ENCODE data around the gene RAD51B.

Gene RAD51B

DNA sequence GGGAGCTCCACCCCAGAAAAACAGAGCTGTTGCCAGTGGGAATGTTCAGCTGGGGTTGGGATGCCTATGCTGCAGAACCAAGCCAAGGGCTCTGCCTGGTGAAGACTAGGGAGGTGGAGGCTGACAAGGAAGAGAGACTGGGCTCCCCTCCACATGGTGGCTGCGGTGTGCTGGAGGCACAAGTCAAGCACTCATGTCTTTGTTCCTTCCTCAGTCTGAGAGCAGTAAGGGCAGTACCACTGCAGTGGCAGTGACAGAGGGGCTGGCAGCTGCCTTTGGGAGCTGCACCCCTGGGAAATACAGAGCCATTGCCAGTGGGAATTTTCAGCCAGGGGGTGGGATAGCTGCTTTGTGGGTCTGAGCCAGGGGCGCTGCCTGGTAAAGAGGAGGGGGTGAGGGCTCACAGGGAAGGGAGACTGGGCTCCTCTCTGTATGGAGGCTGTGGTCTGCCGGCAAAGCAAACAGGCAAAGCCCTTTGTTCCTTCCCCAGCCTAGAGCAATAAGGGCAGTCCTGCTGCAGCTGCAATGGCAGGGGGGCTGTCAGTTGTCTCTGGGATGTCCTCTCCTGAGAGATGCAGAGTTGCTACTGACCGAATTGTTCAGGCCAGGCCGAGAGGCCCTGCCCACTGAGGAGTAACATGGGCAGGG is 255.9 kb downstream of the RAD51B start:
- H3K9me3 ChIP-seq (ENCODE audit: control insufficient read depth, low read depth, low read length): no peaks in the 10 kb centered on the region
- no peaks in the 10 kb centered on the region for H3K27me3 ChIP-seq (ENCODE audit: control insufficient read depth, insufficient read depth, low read length)
- no peaks in the 10 kb centered on the region for H3K36me3 ChIP-seq (ENCODE audit: control insufficient read depth, low read depth, low read length)
- no peak overlapping the region for H3K27ac ChIP-seq (ENCODE audit: low read length)
- no peak overlapping the region for H3K4me3 ChIP-seq (ENCODE audit: low read length)
- peaks cover 3% of the 10 kb centered on the region for H3K4me1 ChIP-seq (ENCODE audit: control insufficient read depth, low read depth, low read length)
- no peak overlapping the region for H3K9ac ChIP-seq (ENCODE audit: low read length)

DNA sequence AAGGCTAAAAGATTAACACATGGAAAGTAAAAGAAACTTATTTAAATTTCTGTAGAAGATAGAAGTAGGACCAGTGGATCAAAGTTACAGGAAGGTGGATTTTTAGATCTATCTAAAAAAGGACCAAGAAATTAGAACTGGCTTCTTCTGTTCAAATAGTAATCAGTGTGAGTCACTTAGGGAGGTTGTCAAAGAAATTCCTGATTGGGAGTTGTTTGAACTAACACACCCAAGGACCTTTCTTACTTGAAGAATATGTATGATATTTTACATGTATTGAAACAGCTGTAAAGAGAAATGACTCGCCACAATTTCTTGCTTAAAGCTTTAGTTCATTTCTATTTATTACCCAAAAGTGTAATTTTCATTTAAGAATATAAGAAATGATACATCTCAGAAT is 256.9 kb downstream of the RAD51B start:
- H3K4me3 ChIP-seq (ENCODE audit: low read length): no peak overlapping the region
- no peaks in the 10 kb centered on the region for H3K9me3 ChIP-seq (ENCODE audit: control insufficient read depth, low read depth, low read length)
- no peak overlapping the region for H3K27ac ChIP-seq (ENCODE audit: low read length)
- no peaks in the 10 kb centered on the region for H3K36me3 ChIP-seq (ENCODE audit: control insufficient read depth, low read depth, low read length)
- no peaks in the 10 kb centered on the region for H3K27me3 ChIP-seq (ENCODE audit: control insufficient read depth, insufficient read depth, low read length)
- no peak overlapping the region for H3K9ac ChIP-seq (ENCODE audit: low read length)
- peaks cover 3% of the 10 kb centered on the region for H3K4me1 ChIP-seq (ENCODE audit: control insufficient read depth, low read depth, low read length)

DNA sequence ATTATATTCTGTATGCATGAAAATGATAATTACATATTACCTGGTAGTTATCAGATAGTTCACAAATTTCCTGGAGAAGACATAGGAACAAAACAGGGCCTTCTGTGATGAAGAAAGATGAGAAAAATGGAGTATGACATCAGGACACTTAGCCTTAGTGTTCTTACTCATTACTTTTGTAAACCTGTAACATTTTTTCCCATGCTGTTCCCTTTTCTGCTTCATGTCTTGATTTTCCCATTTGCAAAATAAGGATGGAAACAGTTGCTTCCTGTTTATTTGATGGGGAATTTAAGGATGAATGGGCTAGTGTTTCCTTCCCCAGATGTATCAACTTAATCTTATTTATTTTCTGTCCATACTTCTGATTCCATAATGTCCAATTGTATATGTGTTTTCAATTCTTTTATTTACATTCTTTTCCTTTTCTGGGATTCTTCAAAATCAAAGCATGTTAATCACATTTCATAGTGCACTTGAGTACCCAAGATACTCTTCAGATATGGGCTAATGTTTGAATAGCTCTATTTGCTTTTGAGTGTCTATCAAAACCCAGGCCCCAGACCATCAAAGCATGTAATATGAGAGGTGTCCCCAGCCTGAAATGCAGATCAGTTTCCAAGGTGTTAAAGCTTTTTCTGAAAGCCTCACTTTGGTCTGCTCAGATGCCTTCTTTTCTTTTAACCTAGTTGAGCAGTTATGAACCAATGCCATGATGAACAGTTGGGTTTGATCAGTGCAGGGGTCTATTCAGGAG is 260.5 kb downstream of the RAD51B start:
- H3K4me3 ChIP-seq (ENCODE audit: low read length): no peak overlapping the region
- H3K9me3 ChIP-seq (ENCODE audit: control insufficient read depth, low read depth, low read length): no peaks in the 10 kb centered on the region
- no peaks in the 10 kb centered on the region for H3K36me3 ChIP-seq (ENCODE audit: control insufficient read depth, low read depth, low read length)
- peaks cover 2% of the 10 kb centered on the region for H3K4me1 ChIP-seq (ENCODE audit: control insufficient read depth, low read depth, low read length)
- no peaks in the 10 kb centered on the region for H3K27me3 ChIP-seq (ENCODE audit: control insufficient read depth, insufficient read depth, low read length)
- H3K9ac ChIP-seq (ENCODE audit: low read length): no peak overlapping the region
- H3K27ac ChIP-seq (ENCODE audit: low read length): no peak overlapping the region

GRCh38 chr14:68081489-68081888 is 261.9 kb downstream of the RAD51B start:
- Histone ChIP-seq H3K27ac (ENCODE audit: low read length) (no peak overlapping the region), H3K4me1 (ENCODE audit: control insufficient read depth, low read depth, low read length) (peaks cover 15% of the 10 kb centered on the region), H3K9me3 (ENCODE audit: control insufficient read depth, low read depth, low read length) (no peaks in the 10 kb centered on the region), H3K4me3 (ENCODE audit: low read length) (no peak overlapping the region), H3K27me3 (ENCODE audit: control insufficient read depth, insufficient read depth, low read length) (no peaks in the 10 kb centered on the region), H3K9ac (ENCODE audit: low read length) (no peak overlapping the region), H3K36me3 (ENCODE audit: control insufficient read depth, low read depth, low read length) (no peaks in the 10 kb centered on the region)

- no peaks in the 10 kb centered on the region for H3K36me3 ChIP-seq (ENCODE audit: control insufficient read depth, low read depth, low read length)
- no peak overlapping the region for H3K27ac ChIP-seq (ENCODE audit: low read length)
- no peak overlapping the region for H3K9ac ChIP-seq (ENCODE audit: low read length)
- H3K27me3 ChIP-seq (ENCODE audit: control insufficient read depth, insufficient read depth, low read length): no peaks in the 10 kb centered on the region
- no peak overlapping the region for H3K4me3 ChIP-seq (ENCODE audit: low read length)
- H3K4me1 ChIP-seq (ENCODE audit: control insufficient read depth, low read depth, low read length): peaks cover 15% of the 10 kb centered on the region
- H3K9me3 ChIP-seq (ENCODE audit: control insufficient read depth, low read depth, low read length): no peaks in the 10 kb centered on the region
Observed at GRCh38 chr14:68082698-68083291, 263.2 kb downstream of the RAD51B start.

- Histone ChIP-seq H3K9me3 (ENCODE audit: control insufficient read depth, low read depth, low read length) (no peaks in the 10 kb centered on the region), H3K27ac (ENCODE audit: low read length) (no peak overlapping the region), H3K9ac (ENCODE audit: low read length) (no peak overlapping the region), H3K36me3 (ENCODE audit: control insufficient read depth, low read depth, low read length) (no peaks in the 10 kb centered on the region), H3K4me3 (ENCODE audit: low read length) (no peak overlapping the region), H3K27me3 (ENCODE audit: control insufficient read depth, insufficient read depth, low read length) (no peaks in the 10 kb centered on the region), H3K4me1 (ENCODE audit: control insufficient read depth, low read depth, low read length) (peaks cover 18% of the 10 kb centered on the region)
Observed at GRCh38 chr14:68084256-68084655, 264.7 kb downstream of the RAD51B start.

DNA sequence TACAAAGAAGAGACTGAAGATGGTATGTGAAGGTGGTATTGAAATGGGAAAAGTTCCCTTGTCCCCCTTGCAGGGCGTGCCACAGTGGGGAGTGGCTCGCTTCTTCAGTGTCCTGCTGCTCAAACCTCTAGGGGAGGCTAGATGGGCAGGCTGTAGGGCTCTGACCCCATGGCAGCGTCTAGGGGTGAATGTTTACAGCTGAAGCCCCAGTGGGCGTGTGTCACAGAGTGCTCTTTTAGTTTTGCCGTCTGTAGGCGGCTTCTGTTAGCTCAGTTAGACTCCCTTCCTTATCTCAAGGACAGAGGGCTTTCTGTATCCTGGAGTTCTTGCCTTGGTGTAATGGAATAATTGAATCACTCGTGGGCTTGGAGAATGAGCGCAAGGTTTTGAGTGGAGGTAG is 266.2 kb downstream of the RAD51B start:
- Histone ChIP-seq H3K36me3 (ENCODE audit: control insufficient read depth, low read depth, low read length) (no peaks in the 10 kb centered on the region), H3K9ac (ENCODE audit: low read length) (no peak overlapping the region), H3K27me3 (ENCODE audit: control insufficient read depth, insufficient read depth, low read length) (no peaks in the 10 kb centered on the region), H3K4me1 (ENCODE audit: control insufficient read depth, low read depth, low read length) (peaks cover 18% of the 10 kb centered on the region), H3K27ac (ENCODE audit: low read length) (no peak overlapping the region), H3K9me3 (ENCODE audit: control insufficient read depth, low read depth, low read length) (no peaks in the 10 kb centered on the region), H3K4me3 (ENCODE audit: low read length) (no peak overlapping the region)

DNA sequence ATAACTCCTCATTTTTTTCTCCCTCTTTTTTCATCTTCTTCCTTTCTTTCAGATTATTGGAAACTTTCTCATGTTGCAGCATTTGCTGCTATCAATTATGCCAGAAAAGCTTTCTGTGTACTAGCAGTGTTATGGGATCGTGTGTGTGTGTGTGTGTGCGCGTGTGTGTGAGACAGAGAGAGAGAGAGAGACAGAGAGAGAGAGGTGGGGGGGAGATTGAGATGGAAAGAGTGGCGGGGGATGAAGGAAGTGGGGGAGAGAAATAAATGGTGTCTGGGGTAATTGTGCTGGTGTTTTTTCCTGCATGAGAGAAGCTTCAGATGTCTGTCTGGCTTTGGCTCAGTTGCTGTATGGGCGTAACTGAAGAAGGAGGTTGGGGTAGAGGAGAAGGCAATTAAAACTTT is 268.9 kb downstream of the RAD51B start:
- H3K4me1 ChIP-seq (ENCODE audit: control insufficient read depth, low read depth, low read length): peaks cover 18% of the 10 kb centered on the region
- H3K27me3 ChIP-seq (ENCODE audit: control insufficient read depth, insufficient read depth, low read length): no peaks in the 10 kb centered on the region
- no peaks in the 10 kb centered on the region for H3K36me3 ChIP-seq (ENCODE audit: control insufficient read depth, low read depth, low read length)
- H3K4me3 ChIP-seq (ENCODE audit: low read length): no peak overlapping the region
- no peak overlapping the region for H3K9ac ChIP-seq (ENCODE audit: low read length)
- H3K27ac ChIP-seq (ENCODE audit: low read length): no peak overlapping the region
- no peaks in the 10 kb centered on the region for H3K9me3 ChIP-seq (ENCODE audit: control insufficient read depth, low read depth, low read length)

DNA sequence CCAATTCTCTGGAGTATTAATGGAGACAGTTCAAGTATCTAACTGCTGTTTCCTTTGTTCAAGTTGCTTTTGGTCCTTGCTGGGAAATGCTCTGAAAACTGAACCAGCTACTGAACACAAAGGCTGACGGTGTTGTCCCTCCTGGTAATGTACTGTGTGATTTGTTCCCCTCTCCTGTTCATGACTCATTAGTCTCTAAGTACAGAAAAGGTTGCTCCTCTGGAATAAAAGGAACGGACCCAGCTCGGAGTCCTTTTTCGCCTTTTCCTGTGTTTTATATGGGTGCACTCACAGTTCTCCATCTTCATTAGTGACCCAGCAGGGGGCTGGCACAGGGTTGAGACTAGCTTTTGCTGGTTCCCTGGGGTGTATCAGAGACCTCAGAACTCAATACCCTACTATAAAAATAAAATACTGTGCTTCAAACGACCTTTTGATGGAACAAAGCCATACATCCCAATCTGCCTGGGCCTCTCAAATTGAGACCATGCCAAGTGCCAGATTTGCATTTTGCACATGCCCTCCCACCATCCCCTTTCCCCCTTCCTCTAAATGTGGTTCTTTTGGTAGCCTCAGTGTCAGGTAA is 269.7 kb downstream of the RAD51B start:
- Histone ChIP-seq H3K36me3 (ENCODE audit: control insufficient read depth, low read depth, low read length) (no peaks in the 10 kb centered on the region), H3K27me3 (ENCODE audit: control insufficient read depth, insufficient read depth, low read length) (no peaks in the 10 kb centered on the region), H3K9me3 (ENCODE audit: control insufficient read depth, low read depth, low read length) (no peaks in the 10 kb centered on the region), H3K9ac (ENCODE audit: low read length) (no peak overlapping the region), H3K27ac (ENCODE audit: low read length) (no peak overlapping the region), H3K4me1 (ENCODE audit: control insufficient read depth, low read depth, low read length) (peaks cover 18% of the 10 kb centered on the region), H3K4me3 (ENCODE audit: low read length) (no peak overlapping the region)

- H3K9ac ChIP-seq (ENCODE audit: low read length): no peak overlapping the region
- no peak overlapping the region for H3K4me3 ChIP-seq (ENCODE audit: low read length)
- no peaks in the 10 kb centered on the region for H3K27me3 ChIP-seq (ENCODE audit: control insufficient read depth, insufficient read depth, low read length)
- no peaks in the 10 kb centered on the region for H3K4me1 ChIP-seq (ENCODE audit: control insufficient read depth, low read depth, low read length)
- no peaks in the 10 kb centered on the region for H3K9me3 ChIP-seq (ENCODE audit: control insufficient read depth, low read depth, low read length)
- H3K27ac ChIP-seq (ENCODE audit: low read length): no peak overlapping the region
- H3K36me3 ChIP-seq (ENCODE audit: control insufficient read depth, low read depth, low read length): no peaks in the 10 kb centered on the region
Observed at GRCh38 chr14:68094158-68094557, 274.6 kb downstream of the RAD51B start.

DNA sequence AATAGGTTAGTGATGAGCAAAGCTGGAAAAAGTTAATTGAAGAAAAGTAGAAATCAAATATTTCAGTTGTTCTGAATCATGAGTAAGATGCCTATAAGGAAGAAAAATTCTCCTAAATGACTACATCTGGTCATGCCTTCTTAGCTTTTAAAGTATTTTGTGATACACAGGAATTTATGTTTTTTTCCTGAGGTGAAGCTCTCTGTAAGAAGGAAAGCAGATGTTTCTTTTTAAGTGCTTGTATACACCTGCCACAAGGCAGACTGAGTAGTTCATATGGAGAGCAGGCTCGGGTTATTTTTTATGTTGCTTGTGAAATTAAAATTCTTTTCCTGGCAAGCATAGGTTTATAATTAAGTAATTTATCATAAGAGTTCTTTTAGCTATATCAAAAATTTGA is 275.2 kb downstream of the RAD51B start:
- Histone ChIP-seq H3K27me3 (ENCODE audit: control insufficient read depth, insufficient read depth, low read length) (no peaks in the 10 kb centered on the region), H3K4me3 (ENCODE audit: low read length) (no peak overlapping the region), H3K9ac (ENCODE audit: low read length) (no peak overlapping the region), H3K9me3 (ENCODE audit: control insufficient read depth, low read depth, low read length) (no peaks in the 10 kb centered on the region), H3K4me1 (ENCODE audit: control insufficient read depth, low read depth, low read length) (no peaks in the 10 kb centered on the region), H3K36me3 (ENCODE audit: control insufficient read depth, low read depth, low read length) (no peaks in the 10 kb centered on the region), H3K27ac (ENCODE audit: low read length) (no peak overlapping the region)

Measured in iPS-18a (cell line).